GM06990 (cell line): ENCODE data around the gene MNT.

Experiments used
- DNase-seq: peaks from one replicate; pipeline ENCODE4 v3.0.0-alpha.2; 2011; ENCODE audit not compliant: insufficient read length; ENCODE audit errors: extremely low read depth
- H3K27me3 ChIP-seq: replicated peaks from 2 replicates; pipeline ENCODE4 v1.6.0; 2011; ENCODE audit warnings: low read length; ENCODE audit not compliant: control insufficient read depth, insufficient read depth
- H3K36me3 ChIP-seq: 2 replicates; pipeline ENCODE4 v1.5.1; 2011; ENCODE audit warnings: low read length; ENCODE audit not compliant: control insufficient read depth, insufficient read depth
- H3K4me3 ChIP-seq: replicated peaks from 2 replicates; pipeline ENCODE4 v1.5.1; 2011; ENCODE audit warnings: low read depth, mild to moderate bottlenecking, control low read depth, low read length
- CTCF ChIP-seq: IDR thresholded peaks from 2 replicates; pipeline ENCODE4 v1.5.1; 2011; ENCODE audit warnings: low read length, control low read depth, mild to moderate bottlenecking, inconsistent platforms; ENCODE audit not compliant: insufficient read depth, poor library complexity, severe bottlenecking

Gene MNT

GRCh38 chr17:2371183-2372130 is 29.4 kb downstream of the MNT start:
- H3K36me3 ChIP-seq = peaks cover 2% of the 10 kb centered on the region; the same call in 1 of the 2 replicates
- no peak for DNase-seq
- no peak for TF ChIP-seq CTCF

GRCh38 chr17:2370211-2370589 is 30.7 kb downstream of the MNT start:
- H3K36me3 ChIP-seq = peaks cover 2% of the 10 kb centered on the region; the same call in 1 of the 2 replicates
- no peak overlapping the region for H3K4me3 ChIP-seq
- no peak for TF ChIP-seq CTCF
- no peaks in the 10 kb centered on the region for H3K27me3 ChIP-seq
- DNase-seq = no peak

More at GRCh38 chr17:2371183-2372130, 29.4 kb downstream of the MNT start:
- Histone ChIP-seq H3K4me3 (no peak overlapping the region), H3K27me3 (no peaks in the 10 kb centered on the region)

GRCh38 chr17:2369551-2370210 is 31.2 kb downstream of the MNT start:
- Histone ChIP-seq H3K27me3 (no peaks in the 10 kb centered on the region), H3K4me3 (no peak overlapping the region), H3K36me3 (peaks cover 2% of the 10 kb centered on the region)
- no peak for DNase-seq
- no peak for TF ChIP-seq CTCF

- peaks cover 4% of the 10 kb centered on the region for H3K36me3 ChIP-seq
- no peak overlapping the region for H3K4me3 ChIP-seq
- no peak for DNase-seq
- no peak for TF ChIP-seq CTCF
- H3K27me3 ChIP-seq = no peaks in the 10 kb centered on the region
Measured at GRCh38 chr17:2369039-2369438, 31.8 kb downstream of the MNT start.

GRCh38 chr17:2368359-2368758 is 32.5 kb downstream of the MNT start:
- no peak overlapping the region for H3K4me3 ChIP-seq
- peaks cover 3% of the 10 kb centered on the region for H3K36me3 ChIP-seq
- TF ChIP-seq CTCF = no peak
- no peak for DNase-seq
- no peaks in the 10 kb centered on the region for H3K27me3 ChIP-seq
